ENCODE measurements around the gene C4orf50.

DNA sequence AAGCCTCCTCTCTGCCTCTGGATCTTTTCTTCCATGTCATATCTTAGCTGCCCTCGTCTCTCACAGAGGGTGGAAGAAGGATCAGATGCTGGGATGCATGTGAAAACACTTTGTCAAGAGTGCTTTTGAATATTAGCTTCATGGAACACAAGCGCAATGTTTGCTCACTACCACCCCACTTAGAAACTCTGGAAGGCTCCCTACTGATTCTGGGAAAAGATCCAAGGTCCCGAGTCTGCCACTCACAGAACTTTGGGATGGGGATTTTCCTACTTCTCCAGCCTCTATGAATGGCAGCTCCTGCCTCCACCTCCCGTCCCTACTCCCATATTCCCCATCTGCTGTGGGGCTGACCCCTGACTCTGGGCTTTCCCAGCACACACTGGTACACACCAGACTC, 85.1 kb downstream of the C4orf50 start:
- TF ChIP-seq EED (CRISPR knock-in tag; IDR thresholded peaks at IDR 0.05), result no peak
- TF ChIP-seq ZBTB33 (CRISPR knock-in tag; IDR thresholded peaks at IDR 0.05), result no peak
- no peak for TF ChIP-seq HDAC6 (IDR thresholded peaks at IDR 0.05; ENCODE audit: low read depth, low read length)
- no peak for TF ChIP-seq CTCF (CRISPR knock-in tag; IDR thresholded peaks at IDR 0.05)

All from HepG2 (cell line).